Pancreas (tissue), 10 donors: Measurements from ENCODE around the gene TMEM132C. TPM values are rescaled to one million over a fixed set of nuclear protein-coding genes. Genes with fewer than 3 reads are reported as not detected.

Source experiments
- ATAC-seq, 4 donors: fragments of 200-7000 bp; cut with Tn5 transposase; one replicate each; pipeline versions ENCODE4 v1.8.0 to v1.9.1; 2020; ENCODE audit warnings: mild to moderate bottlenecking in 4 of 4, moderate library complexity in 4 of 4
- DNase-seq, 6 donors: peaks; one replicate each; pipeline ENCODE4 v3.0.0-alpha.2; 2020
- FAIRE-seq: peaks from 2 replicates; lab custom pipeline; 2012; peaks lifted over from hg19 to GRCh38; lab: Jason Lieb, UNC
- H3K27ac ChIP-seq, 4 donors: fragments of 200-600 bp; sonication (generic); 1 replicate in 3 of 4; 2 replicates in 1 of 4; pipeline versions ENCODE4 v1.5.0 to v1.8.0; 2020
- H3K27me3 ChIP-seq, 4 donors: fragments of 200-600 bp; one replicate each; pipeline ENCODE4 v1.8.0; 2021
- H3K36me3 ChIP-seq, 3 donors: fragments of 200-600 bp; sonication (generic) in 1 of 3; one replicate each; pipeline versions ENCODE4 v1.5.0 to v1.8.0; 2020 to 2021
- H3K4me1 ChIP-seq, 3 donors: fragments of 200-600 bp; one replicate each; pipeline ENCODE4 v1.8.0; 2021
- H3K4me3 ChIP-seq, 4 donors: fragments of 200-600 bp; sonication (generic) in 2 of 4; one replicate each; pipeline versions ENCODE4 v1.5.0 to v1.8.0; 2020 to 2021
- H3K9me3 ChIP-seq, 4 donors: fragments of 200-600 bp; one replicate each; pipeline ENCODE4 v1.8.0; 2021
- CTCF ChIP-seq, 4 donors: fragments of 200-600 bp; sonication (generic) in 3 of 4; IDR thresholded peaks; one replicate each; pipeline versions ENCODE4 v1.5.0 to v1.8.0; 2021; ENCODE audit warnings: antibody characterized with exemption in 4 of 4
- WGBS, 2 donors: extraction: QIAGEN DNeasy Blood & Tissue Kit; methylation state at CpG; one replicate each; pipeline ENCODE4 v1.1.7; 2013; 5-methylcytosine and 5-hydroxymethylcytosine counted together
- intact Hi-C, 3 donors: fragments of 100-400 bp; cut with DNase I; formaldehyde crosslinking; loops; one replicate each; pipeline versions ENCODE4 v1.11.1 to v1.14.2; 2022
- polyA plus RNA-seq, 2 donors: library from polyadenylated mRNA; stranded (reverse); fragments of 200-250 nt; gene quantifications; one replicate each; pipeline ENCODE4 v1.2.3, GENCODE V29; 2013
- total RNA-seq, 6 donors: library from RNA; stranded (reverse); fragmentation: NEBNext Ultra II Directional in 4 of 6; extraction: Animal tissue kit (Norgen Biotek cat#: 25700) in 4 of 6; gene quantifications; one replicate each; pipeline versions ENCODE4 v1.2.1 to v1.2.4, GENCODE V29; 2021 to 2023
- donor health status: healthy with polysubstance abuse.
- donor health status: DM: no; HTN: no; CAD: no; lungs with moderate emphysema.
- donor health status: DM: no; HTN: no; CAD: no.
- donor health status: control.
- donor health status: control.
- donor health status: Bipolar disorder and iron deficiency.
- donor health status: DM: yes; HTN: yes; CAD: no.
- donor health status: DM: no; HTN: no; CAD: no.
- donor health status: DM: no; HTN: no; CAD: no.
- donor health status: DM: yes; HTN: yes; CAD: no.

Gene TMEM132C
- total and polyA plus RNA-seq, 8 donors: 0.63 to 5.8 (median 3.1) TPM

- FAIRE-seq (no peak), ATAC-seq (no peak), DNase-seq (no peak)
- no peak for TF ChIP-seq CTCF (IDR thresholded peaks at IDR 0.05)
- H3K4me1 ChIP-seq: no peaks in the 10 kb centered on the region
- intact Hi-C loops: no loop called here
- no peaks in the 10 kb centered on the region for H3K27me3 ChIP-seq
- no peaks in the 10 kb centered on the region for H3K9me3 ChIP-seq
- no peak overlapping the region for H3K27ac ChIP-seq
- H3K36me3 ChIP-seq: no peaks in the 10 kb centered on the region
- no peak overlapping the region for H3K4me3 ChIP-seq
- 54 to 66% methylated on average over 6 of the region's 6 CpGs for WGBS, 2 donors
These were observed 441.8 kb downstream of the TMEM132C start for GRCh38 chr12:128708789-128709188.

GRCh38 chr12:128709660-128710059 lies 442.7 kb downstream of the TMEM132C start:
- intact Hi-C loops: no loop called here
- no peak for TF ChIP-seq CTCF (IDR thresholded peaks at IDR 0.05)
- DNase-seq (no peak), FAIRE-seq (no peak), ATAC-seq (no peak)
- Histone ChIP-seq H3K4me1 (no peaks in the 10 kb centered on the region), H3K9me3 (no peaks in the 10 kb centered on the region), H3K27ac (no peak overlapping the region), H3K36me3 (no peaks in the 10 kb centered on the region), H3K27me3 (no peaks in the 10 kb centered on the region), H3K4me3 (no peak overlapping the region)
- WGBS, 2 donors: 36 to 52% methylated on average over 5 of the region's 5 CpGs

- no peaks in the 10 kb centered on the region for H3K4me1 ChIP-seq
- FAIRE-seq: no peak
- DNase-seq: no peak
- no peak overlapping the region for H3K4me3 ChIP-seq
- H3K9me3 ChIP-seq: no peaks in the 10 kb centered on the region
- no peak for ATAC-seq
- intact Hi-C loops: no loop called here
- no peaks in the 10 kb centered on the region for H3K27me3 ChIP-seq
- no peak overlapping the region for H3K27ac ChIP-seq
- 58 to 77% methylated on average over 7 to 9 of the region's 9 CpGs for WGBS, 2 donors
- no peaks in the 10 kb centered on the region for H3K36me3 ChIP-seq
- TF ChIP-seq CTCF (IDR thresholded peaks at IDR 0.05): no peak
These were observed 444.5 kb downstream of the TMEM132C start for GRCh38 chr12:128711486-128711885.

GRCh38 chr12:128712622-128713021 lies 445.7 kb downstream of the TMEM132C start:
- WGBS, 2 donors: 56 to 71% methylated on average over 6 of the region's 6 CpGs
- intact Hi-C loops: no loop called here
- TF ChIP-seq CTCF (IDR thresholded peaks at IDR 0.05): no peak
- FAIRE-seq (no peak), ATAC-seq (no peak), DNase-seq (no peak)
- H3K4me1 ChIP-seq: no peaks in the 10 kb centered on the region
- no peaks in the 10 kb centered on the region for H3K27me3 ChIP-seq
- H3K9me3 ChIP-seq: no peaks in the 10 kb centered on the region
- no peak overlapping the region for H3K27ac ChIP-seq
- no peak overlapping the region for H3K4me3 ChIP-seq
- H3K36me3 ChIP-seq: no peaks in the 10 kb centered on the region

GRCh38 chr12:128715485-128715884 lies 448.5 kb downstream of the TMEM132C start:
- H3K4me1 ChIP-seq: no peaks in the 10 kb centered on the region
- 46 to 55% methylated on average over 4 of the region's 4 CpGs for WGBS, 2 donors
- DNase-seq (no peak), ATAC-seq (no peak), FAIRE-seq (no peak)
- H3K4me3 ChIP-seq: no peak overlapping the region
- no peaks in the 10 kb centered on the region for H3K9me3 ChIP-seq
- no peaks in the 10 kb centered on the region for H3K36me3 ChIP-seq
- no peak overlapping the region for H3K27ac ChIP-seq
- no peaks in the 10 kb centered on the region for H3K27me3 ChIP-seq
- intact Hi-C loops: no loop called here
- no peak for TF ChIP-seq CTCF (IDR thresholded peaks at IDR 0.05)
